NOMO-1 treated with DMSO at 0.1 percent for 48 hours (cell line): ENCODE measurements around the gene TBC1D22A.

Source experiments
- DNase-seq: peaks from one replicate; lab custom pipeline; 2025; ENCODE audit not compliant: unreplicated experiment; lab: John Stamatoyannopoulos, UW

The TBC1D22A gene

GRCh38 chr22:46854125-46854870 lies 91.8 kb downstream of the TBC1D22A start:
- DNase-seq: peak; percentile 84

- no peak for DNase-seq
Observed at GRCh38 chr22:46855681-46856080, 93.2 kb downstream of the TBC1D22A start.

GRCh38 chr22:46856661-46857060 lies 94.2 kb downstream of the TBC1D22A start:
- DNase-seq: no peak

- no peak for DNase-seq
Observed at GRCh38 chr22:46857142-46857884, 94.9 kb downstream of the TBC1D22A start.

GRCh38 chr22:46857885-46858143 lies 95.4 kb downstream of the TBC1D22A start:
- DNase-seq: no peak

GRCh38 chr22:46858181-46858771 lies 95.8 kb downstream of the TBC1D22A start:
- no peak for DNase-seq

- DNase-seq: no peak
Observed at GRCh38 chr22:46860562-46860961, 98.1 kb downstream of the TBC1D22A start.

- no peak for DNase-seq
Observed at GRCh38 chr22:46861468-46862367, 99.3 kb downstream of the TBC1D22A start.

- DNase-seq: peak; percentile 3
Observed at GRCh38 chr22:46862418-46863324, 100.2 kb downstream of the TBC1D22A start.

GRCh38 chr22:46863794-46864193 lies 101.3 kb downstream of the TBC1D22A start:
- no peak for DNase-seq

GRCh38 chr22:46864314-46865051 lies 102.0 kb downstream of the TBC1D22A start:
- DNase-seq: peak; percentile 29

GRCh38 chr22:46865052-46865434 lies 102.6 kb downstream of the TBC1D22A start:
- DNase-seq: no peak

GRCh38 chr22:46865642-46866041 lies 103.2 kb downstream of the TBC1D22A start:
- DNase-seq: no peak

- no peak for DNase-seq
Observed at GRCh38 chr22:46866591-46866990, 104.1 kb downstream of the TBC1D22A start.

GRCh38 chr22:46867106-46867505 lies 104.7 kb downstream of the TBC1D22A start:
- DNase-seq: no peak

- no peak for DNase-seq
Observed at GRCh38 chr22:46869329-46869728, 106.9 kb downstream of the TBC1D22A start.

GRCh38 chr22:46869831-46870441 lies 107.5 kb downstream of the TBC1D22A start:
- no peak for DNase-seq

- no peak for DNase-seq
Observed at GRCh38 chr22:46871826-46872225, 109.4 kb downstream of the TBC1D22A start.

GRCh38 chr22:46875089-46875488 lies 112.6 kb downstream of the TBC1D22A start:
- no peak for DNase-seq
